ENCODE data around the gene GTF2E1. TPM values are rescaled to one million over a fixed set of nuclear protein-coding genes. Genes with fewer than 3 reads are reported as not detected.

The GTF2E1 gene
- total and polyA plus RNA-seq, 2 of the 4 experiments (the other 2 are of a cell fraction): 8.2 to 18.5 TPM

GRCh38 chr3:120823156-120823555 lies 80.6 kb downstream of the GTF2E1 start:
- dilution Hi-C loops (cut with HindIII; ENCODE audit: low sequenced_read_pairs, unreplicated experiment) (no loop called here), intact Hi-C loops (cut with micrococcal nuclease) (no loop called here), in situ Hi-C loops (cut with MboI; ENCODE audit: low sequenced_read_pairs) (no loop called here)
- Histone ChIP-seq H3K4me3 (ENCODE audit: insufficient read depth, low read depth, low read length) (no peak overlapping the region), H3K18ac (ENCODE audit: low read depth, low read length) (no peak overlapping the region), H3K4me2 (ENCODE audit: low read depth, low read length) (no peak overlapping the region), H2AFZ (replicated peaks; ENCODE audit: low read length, poor library complexity) (no peak overlapping the region), H2BK5ac (ENCODE audit: low read depth, low read length, poor library complexity, severe bottlenecking) (no peak overlapping the region), H3K36me3 (ENCODE audit: control insufficient read depth, insufficient read depth, low read length) (no peaks in the 10 kb centered on the region), H2AK5ac (ENCODE audit: low read depth, low read length) (no peak overlapping the region), H4K8ac (ENCODE audit: low read depth in 2 of 2, low read length in 2 of 2) (no peak overlapping the region), H3K23ac (ENCODE audit: low read depth, low read length) (no peak overlapping the region), H3K4me1 (ENCODE audit: control insufficient read depth, insufficient read depth, low read length) (no peaks in the 10 kb centered on the region), H3K56ac (ENCODE audit: extremely low read depth, insufficient read depth, low read length) (no peak overlapping the region), H2AK9ac (replicated peaks; ENCODE audit: low read depth, low read length, poor library complexity) (no peak overlapping the region), H4K5ac (ENCODE audit: low read depth, low read length) (no peak overlapping the region), H3K9me3 (ENCODE audit: control insufficient read depth, insufficient read depth, low read length) (no peaks in the 10 kb centered on the region), H3K9ac (ENCODE audit: low read depth, low read length) (no peak overlapping the region), H4K20me1 (ENCODE audit: insufficient read depth, low read length) (no peaks in the 10 kb centered on the region), H2BK120ac (ENCODE audit: low read depth, low read length) (no peak overlapping the region), H3K4ac (ENCODE audit: low read depth, low read length) (no peak overlapping the region), H3K27ac (ENCODE audit: insufficient read depth, low read length) (no peak overlapping the region), H4K91ac (ENCODE audit: insufficient read depth, low read depth, low read length) (no peak overlapping the region), H3K9me1 (ENCODE audit: insufficient read depth, low read length) (no peaks in the 10 kb centered on the region), H3K14ac (replicated peaks; ENCODE audit: low read depth, low read length) (no peak overlapping the region), H2BK20ac (ENCODE audit: low read depth, low read length) (no peak overlapping the region), H2BK15ac (ENCODE audit: low read depth, low read length) (no peak overlapping the region), H3K27me3 (ENCODE audit: control insufficient read depth, insufficient read depth, low read length) (no peaks in the 10 kb centered on the region; the same call in 1 of the 2 replicates), H3K79me1 (ENCODE audit: low read depth in 1 of 2, low read length in 2 of 2) (no peaks in the 10 kb centered on the region)
- no peak for TF ChIP-seq RAD21 (IDR thresholded peaks at IDR 0.05; ENCODE audit: low read length)
- no peak for TF ChIP-seq RCOR1 (IDR thresholded peaks at IDR 0.05; ENCODE audit: insufficient replicate concordance, low read length)
- TF ChIP-seq, protein P1, sequence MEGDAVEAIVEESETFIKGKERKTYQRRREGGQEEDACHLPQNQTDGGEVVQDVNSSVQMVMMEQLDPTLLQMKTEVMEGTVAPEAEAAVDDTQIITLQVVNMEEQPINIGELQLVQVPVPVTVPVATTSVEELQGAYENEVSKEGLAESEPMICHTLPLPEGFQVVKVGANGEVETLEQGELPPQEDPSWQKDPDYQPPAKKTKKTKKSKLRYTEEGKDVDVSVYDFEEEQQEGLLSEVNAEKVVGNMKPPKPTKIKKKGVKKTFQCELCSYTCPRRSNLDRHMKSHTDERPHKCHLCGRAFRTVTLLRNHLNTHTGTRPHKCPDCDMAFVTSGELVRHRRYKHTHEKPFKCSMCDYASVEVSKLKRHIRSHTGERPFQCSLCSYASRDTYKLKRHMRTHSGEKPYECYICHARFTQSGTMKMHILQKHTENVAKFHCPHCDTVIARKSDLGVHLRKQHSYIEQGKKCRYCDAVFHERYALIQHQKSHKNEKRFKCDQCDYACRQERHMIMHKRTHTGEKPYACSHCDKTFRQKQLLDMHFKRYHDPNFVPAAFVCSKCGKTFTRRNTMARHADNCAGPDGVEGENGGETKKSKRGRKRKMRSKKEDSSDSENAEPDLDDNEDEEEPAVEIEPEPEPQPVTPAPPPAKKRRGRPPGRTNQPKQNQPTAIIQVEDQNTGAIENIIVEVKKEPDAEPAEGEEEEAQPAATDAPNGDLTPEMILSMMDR (conservative IDR thresholded peaks at IDR 0.05; ENCODE audit: low read depth, low read length): no peak
- TF ChIP-seq NFE2L2 (IDR thresholded peaks at IDR 0.05; ENCODE audit: low read depth, low read length): no peak
- TF ChIP-seq CHD1 (IDR thresholded peaks at IDR 0.05; ENCODE audit: low read depth, low read length): no peak
- no peak for TF ChIP-seq MAFK (IDR thresholded peaks at IDR 0.05; ENCODE audit: low read depth, low read length)
- TF ChIP-seq, protein P2, sequence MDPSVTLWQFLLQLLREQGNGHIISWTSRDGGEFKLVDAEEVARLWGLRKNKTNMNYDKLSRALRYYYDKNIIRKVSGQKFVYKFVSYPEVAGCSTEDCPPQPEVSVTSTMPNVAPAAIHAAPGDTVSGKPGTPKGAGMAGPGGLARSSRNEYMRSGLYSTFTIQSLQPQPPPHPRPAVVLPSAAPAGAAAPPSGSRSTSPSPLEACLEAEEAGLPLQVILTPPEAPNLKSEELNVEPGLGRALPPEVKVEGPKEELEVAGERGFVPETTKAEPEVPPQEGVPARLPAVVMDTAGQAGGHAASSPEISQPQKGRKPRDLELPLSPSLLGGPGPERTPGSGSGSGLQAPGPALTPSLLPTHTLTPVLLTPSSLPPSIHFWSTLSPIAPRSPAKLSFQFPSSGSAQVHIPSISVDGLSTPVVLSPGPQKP (IDR thresholded peaks at IDR 0.05; ENCODE audit: borderline replicate concordance, low read depth, low read length): no peak
- TF ChIP-seq RFX5 (IDR thresholded peaks at IDR 0.05; ENCODE audit: low read depth, low read length): no peak
- TF ChIP-seq MXI1 (IDR thresholded peaks at IDR 0.05; ENCODE audit: borderline replicate concordance, low read depth, low read length): no peak
- TF ChIP-seq FOS (IDR thresholded peaks at IDR 0.05; ENCODE audit: low read depth, low read length): no peak
- no peak for TF ChIP-seq POLR2A (IDR thresholded peaks at IDR 0.05; ENCODE audit: low read depth, low read length)
- TF ChIP-seq BHLHE40 (IDR thresholded peaks at IDR 0.05; ENCODE audit: low read depth, low read length): no peak
- no peak for TF ChIP-seq SMC3 (IDR thresholded peaks at IDR 0.05; ENCODE audit: low read depth, low read length)
- TF ChIP-seq MAZ (IDR thresholded peaks at IDR 0.05; ENCODE audit: borderline replicate concordance, low read depth, low read length): no peak
- TF ChIP-seq, protein P3, sequence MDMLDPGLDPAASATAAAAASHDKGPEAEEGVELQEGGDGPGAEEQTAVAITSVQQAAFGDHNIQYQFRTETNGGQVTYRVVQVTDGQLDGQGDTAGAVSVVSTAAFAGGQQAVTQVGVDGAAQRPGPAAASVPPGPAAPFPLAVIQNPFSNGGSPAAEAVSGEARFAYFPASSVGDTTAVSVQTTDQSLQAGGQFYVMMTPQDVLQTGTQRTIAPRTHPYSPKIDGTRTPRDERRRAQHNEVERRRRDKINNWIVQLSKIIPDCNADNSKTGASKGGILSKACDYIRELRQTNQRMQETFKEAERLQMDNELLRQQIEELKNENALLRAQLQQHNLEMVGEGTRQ (IDR thresholded peaks at IDR 0.05; ENCODE audit: low read depth, low read length): no peak
- no peak for TF ChIP-seq CEBPB (IDR thresholded peaks at IDR 0.05; ENCODE audit: low read depth, low read length)
- no TSS peak for BruUV-seq (replicated peaks)
- POLR2A ChIA-PET (ENCODE audit: unreplicated experiment): no interaction called here
- WGBS, 2 experiments (ENCODE audit: extremely low coverage in 2 of 2, insufficient read length in 1 of 2): 50% methylated on average over 1 of the region's 3 CpGs; no CpG with 5 or more reads in 1 of the 2 experiments
- CTCF ChIA-PET: no interaction called here
- no peak for ATAC-seq (ENCODE audit: low read depth)
- DNase-seq: peak; percentile 1

Data from IMR-90 (cell line).